GM12878 (cell line): ENCODE data around the gene SORCS2. TPM values are rescaled to one million over a fixed set of nuclear protein-coding genes. Genes with fewer than 3 reads are reported as not detected.

Source experiments
- ATAC-seq: fragments of 200-7000 bp; cut with Tn5 transposase; 3 replicates; pipeline ENCODE4 v1.9.1; 2020; ENCODE audit warnings: mild to moderate bottlenecking, moderate library complexity
- BruUV-seq: library from RNA; stranded (reverse); fragments of 400-500 nt; replicated peaks from 2 replicates; lab custom pipeline; 2021; lab: Mats Ljungman, UMichigan
- CTCF ChIA-PET: fragments of 300-600 bp; sonication (Branson Sonifier 250); formaldehyde crosslinking; extraction: SDS; loops from one replicate; lab custom pipeline; 2021; ENCODE audit warnings: inconsistent platforms; lab: Yijun Ruan, JAX
- POLR2A ChIA-PET: fragments of 350-600 bp; formaldehyde crosslinking; extraction: SDS; loops from one replicate; lab custom pipeline; 2021; ENCODE audit warnings: inconsistent platforms; lab: Charles Lee
- RAD21 ChIA-PET: fragments of 300-600 bp; sonication (Branson Sonifier 250); formaldehyde crosslinking; loops from one replicate; lab custom pipeline; 2023; ENCODE audit warnings: antibody characterized with exemption; ENCODE audit not compliant: unreplicated experiment; lab: Charles Lee
- SMC1A ChIA-PET: fragments of 300-600 bp; sonication (Branson Sonifier 250); formaldehyde crosslinking; loops from one replicate; lab custom pipeline; 2023; ENCODE audit not compliant: unreplicated experiment, uncharacterized antibody; lab: Charles Lee
- DNase-seq: peaks from one replicate; pipeline ENCODE4 v3.0.0-alpha.2; 2011; ENCODE audit warnings: low read depth, low spot score
- FAIRE-seq: peaks from 3 replicates; lab custom pipeline; 2011; peaks lifted over from hg19 to GRCh38; lab: Jason Lieb, UNC
- H2AFZ ChIP-seq: 2 replicates; pipeline ENCODE4 v1.6.0; 2011; ENCODE audit warnings: low read depth, low read length, control low read depth; ENCODE audit not compliant: control insufficient read depth
- H3K27ac ChIP-seq: 2 replicates; pipeline ENCODE4 v1.5.1; 2011; ENCODE audit warnings: control low read depth; ENCODE audit not compliant: control insufficient read depth, insufficient read depth
- H3K27me3 ChIP-seq, 2 experiments: replicated peaks in 1 of 2; 2 replicates each; pipeline versions ENCODE4 v1.6.0 to v1.6.1; 2011; ENCODE audit warnings: low read length in 1 of 2; ENCODE audit not compliant: control insufficient read depth in 2 of 2, insufficient read depth in 2 of 2
- H3K36me3 ChIP-seq, 2 experiments: 2 replicates each; pipeline ENCODE4 v1.5.1; 2011; ENCODE audit warnings: low read length in 1 of 2; ENCODE audit not compliant: control insufficient read depth in 2 of 2, insufficient read depth in 2 of 2
- H3K4me1 ChIP-seq: 2 replicates; pipeline ENCODE4 v1.6.1; 2011; ENCODE audit warnings: mild to moderate bottlenecking, low read length, moderate library complexity, mixed read lengths; ENCODE audit not compliant: control insufficient read depth, insufficient read depth
- H3K4me2 ChIP-seq: 2 replicates; pipeline ENCODE4 v1.6.0; 2011; ENCODE audit warnings: control low read depth; ENCODE audit not compliant: control insufficient read depth, insufficient read depth
- H3K4me3 ChIP-seq: fragments of 200-600 bp; sonication (generic); 2 replicates; pipeline ENCODE4 v1.5.1; 2016
- H3K79me2 ChIP-seq: 2 replicates; pipeline ENCODE4 v1.6.0; 2011; ENCODE audit warnings: low read length; ENCODE audit not compliant: control insufficient read depth, insufficient read depth
- H3K9ac ChIP-seq: 2 replicates; pipeline ENCODE4 v1.8.0; 2011; ENCODE audit warnings: low read length, control low read depth, mixed read lengths; ENCODE audit not compliant: control insufficient read depth, insufficient read depth
- H3K9me3 ChIP-seq: replicated peaks from 3 replicates; pipeline ENCODE4 v1.5.1; 2011; ENCODE audit warnings: mild to moderate bottlenecking, low read length; ENCODE audit not compliant: control insufficient read depth, insufficient read depth
- H4K20me1 ChIP-seq: 2 replicates; pipeline ENCODE4 v1.6.0; 2011; ENCODE audit not compliant: control insufficient read depth, insufficient read depth
- BCL3 ChIP-seq: IDR thresholded peaks from 2 replicates; pipeline ENCODE4 v1.6.1; 2011; ENCODE audit warnings: borderline replicate concordance, low read depth, mild to moderate bottlenecking, moderate library complexity, low read length; ENCODE audit not compliant: insufficient read depth, poor library complexity, severe bottlenecking
- CUX1 ChIP-seq: IDR thresholded peaks from 2 replicates; pipeline ENCODE4 v1.6.1; 2012; ENCODE audit warnings: improper control_type of control experiment, low read depth, low read length; ENCODE audit not compliant: insufficient replicate concordance
- MTA3 ChIP-seq: IDR thresholded peaks from 2 replicates; pipeline ENCODE4 v1.6.1; 2012; ENCODE audit warnings: low read length, inconsistent platforms, borderline replicate concordance
- WGBS: methylation state at CpG from one replicate; pipeline ENCODE4 v1.1.6; 2016; ENCODE audit warnings: low lambda C conversion rate; ENCODE audit not compliant: insufficient replicate concordance, insufficient coverage; ENCODE audit errors: missing lambda C conversion rate; 5-methylcytosine and 5-hydroxymethylcytosine counted together
- in situ Hi-C: fragments of 300-500 bp; cut with MboI; formaldehyde crosslinking; loops from 9 replicates; pipeline ENCODE4 v1.14.3; 2018; ENCODE audit warnings: mixed read lengths
- intact Hi-C: fragments of 100-400 bp; cut with micrococcal nuclease; formaldehyde crosslinking; loops from one replicate; pipeline ENCODE4 v1.14.2; 2022; ENCODE audit not compliant: unreplicated experiment
- polyA plus RNA-seq, 11 experiments: library from polyadenylated mRNA; depleted of rRNA in 4 of 11; unstranded in 6 of 11; stranded (reverse) in 5 of 11; fragments of >200 nt; fragmentation: Nextera tagmentation in 4 of 11; fragmentation: Illumina TruSeq in 1 of 11; extraction: Ambion mirVana in 4 of 11; extraction: Trizol in 1 of 11; gene quantifications; 1 replicate in 1 of 11; 2 replicates in 10 of 11; pipeline versions ENCODE4 v1.2.1 to v1.2.3, GENCODE V29; 2011 to 2016; ENCODE audit warnings: inconsistent platforms in 2 of 11, missing spikeins in 2 of 11, low read depth in 1 of 11
- total RNA-seq, 4 experiments: library from RNA; depleted of rRNA in 3 of 4; stranded (reverse); fragments of >200 nt in 3 of 4; fragmentation: Illumina TruSeq in 1 of 4; extraction: Trizol in 1 of 4; gene quantifications; 2 replicates each; pipeline versions ENCODE4 v1.2.1 to v1.2.3, GENCODE V29; 2013 to 2021

The SORCS2 gene
- total and polyA plus RNA-seq, 10 of the 15 experiments (the other 5 are each of a cell fraction or from before 2014, with no cell fraction given), result 0.01 to 0.15 (median 0.05) TPM; not detected in 5

- TF ChIP-seq CUX1, result no peak
Observed at GRCh38 chr4:7306986-7307385, 114.6 kb downstream of the SORCS2 start (continued).

- Histone ChIP-seq H3K27me3 (peaks cover 0 to 4% of the 10 kb centered on the region in 2 experiments; a peak in 1 of 4 replicates), H3K9me3 (no peaks in the 10 kb centered on the region), H3K27ac (no peak overlapping the region), H3K4me3 (no peak overlapping the region), H3K4me1 (no peaks in the 10 kb centered on the region), H3K79me2 (no peaks in the 10 kb centered on the region), H3K9ac (no peak overlapping the region), H2AFZ (no peak overlapping the region), H4K20me1 (no peaks in the 10 kb centered on the region), H3K36me3 (no peaks in the 10 kb centered on the region), H3K4me2 (no peak overlapping the region)
- ChIA-PET POLR2A (no interaction called here), SMC1A (no interaction called here), RAD21 (no interaction called here), CTCF (no interaction called here)
- intact Hi-C loops, result no loop called here
- ATAC-seq, result no peak
- no peak for FAIRE-seq
- TF ChIP-seq BCL3 (peak; percentile 60), MTA3 (no peak)
- no peak for DNase-seq
- 60% methylated on average over 5 of the region's 6 CpGs for WGBS
- BruUV-seq, result no TSS peak
- in situ Hi-C loops, result no loop called here
Observed at GRCh38 chr4:7307394-7308099, 115.2 kb downstream of the SORCS2 start.
